Measurements from ENCODE around the gene GALNT2. TPM values are rescaled to one million over a fixed set of nuclear protein-coding genes. Genes with fewer than 3 reads are reported as not detected.

Gene GALNT2
- total RNA-seq, 1 donor from 2014 or later: 129 TPM

DNA sequence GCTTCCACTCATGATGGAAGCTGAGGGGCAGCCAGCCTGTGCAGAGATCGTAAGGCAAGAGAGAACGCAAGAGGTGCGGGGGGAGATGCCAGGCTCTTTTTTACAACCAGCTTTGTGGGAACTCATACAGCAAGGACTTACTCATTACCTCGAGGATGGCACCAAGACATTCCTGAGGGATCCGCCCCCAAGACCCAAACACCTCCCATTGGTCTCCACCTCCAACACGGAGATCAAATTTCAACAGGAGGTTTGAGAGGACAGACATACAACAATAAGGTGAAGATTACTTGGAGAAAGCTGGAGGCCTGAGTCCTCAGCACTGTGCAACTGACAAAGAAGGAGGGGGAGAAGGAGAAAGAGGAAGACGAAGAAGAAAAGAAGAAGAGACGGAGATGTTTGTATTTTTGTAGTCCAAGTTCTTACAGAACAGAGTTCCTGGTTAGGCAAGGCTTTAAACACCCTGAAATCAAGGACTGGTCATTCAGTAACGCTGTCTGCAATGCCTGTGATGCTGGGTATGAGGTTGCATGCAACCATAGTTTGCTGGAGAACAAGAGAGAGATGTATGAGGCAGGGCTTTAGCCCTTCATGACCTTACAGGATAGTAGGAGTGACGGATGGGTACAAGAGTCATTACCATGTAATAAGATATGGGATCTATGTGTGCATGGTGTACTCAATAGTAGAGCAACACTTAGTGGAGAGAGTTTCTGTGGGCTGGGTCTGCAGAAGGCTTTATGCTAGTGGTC, 19.7 kb upstream of the GALNT2 start:
- H3K4me1 ChIP-seq: no peaks in the 10 kb centered on the region
- no peaks in the 10 kb centered on the region for H3K27me3 ChIP-seq
- no peaks in the 10 kb centered on the region for H3K9me3 ChIP-seq
- H3K27ac ChIP-seq: no peak overlapping the region
- no peak overlapping the region for H3K4me3 ChIP-seq
- TF ChIP-seq, protein P1, sequence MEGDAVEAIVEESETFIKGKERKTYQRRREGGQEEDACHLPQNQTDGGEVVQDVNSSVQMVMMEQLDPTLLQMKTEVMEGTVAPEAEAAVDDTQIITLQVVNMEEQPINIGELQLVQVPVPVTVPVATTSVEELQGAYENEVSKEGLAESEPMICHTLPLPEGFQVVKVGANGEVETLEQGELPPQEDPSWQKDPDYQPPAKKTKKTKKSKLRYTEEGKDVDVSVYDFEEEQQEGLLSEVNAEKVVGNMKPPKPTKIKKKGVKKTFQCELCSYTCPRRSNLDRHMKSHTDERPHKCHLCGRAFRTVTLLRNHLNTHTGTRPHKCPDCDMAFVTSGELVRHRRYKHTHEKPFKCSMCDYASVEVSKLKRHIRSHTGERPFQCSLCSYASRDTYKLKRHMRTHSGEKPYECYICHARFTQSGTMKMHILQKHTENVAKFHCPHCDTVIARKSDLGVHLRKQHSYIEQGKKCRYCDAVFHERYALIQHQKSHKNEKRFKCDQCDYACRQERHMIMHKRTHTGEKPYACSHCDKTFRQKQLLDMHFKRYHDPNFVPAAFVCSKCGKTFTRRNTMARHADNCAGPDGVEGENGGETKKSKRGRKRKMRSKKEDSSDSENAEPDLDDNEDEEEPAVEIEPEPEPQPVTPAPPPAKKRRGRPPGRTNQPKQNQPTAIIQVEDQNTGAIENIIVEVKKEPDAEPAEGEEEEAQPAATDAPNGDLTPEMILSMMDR (IDR thresholded peaks at IDR 0.05): no peak
- no peak for DNase-seq (ENCODE audit: low spot score in 2 of 2)
- no peaks in the 10 kb centered on the region for H3K36me3 ChIP-seq
- intact Hi-C loops (cut with DNase I): no loop called here

DNA sequence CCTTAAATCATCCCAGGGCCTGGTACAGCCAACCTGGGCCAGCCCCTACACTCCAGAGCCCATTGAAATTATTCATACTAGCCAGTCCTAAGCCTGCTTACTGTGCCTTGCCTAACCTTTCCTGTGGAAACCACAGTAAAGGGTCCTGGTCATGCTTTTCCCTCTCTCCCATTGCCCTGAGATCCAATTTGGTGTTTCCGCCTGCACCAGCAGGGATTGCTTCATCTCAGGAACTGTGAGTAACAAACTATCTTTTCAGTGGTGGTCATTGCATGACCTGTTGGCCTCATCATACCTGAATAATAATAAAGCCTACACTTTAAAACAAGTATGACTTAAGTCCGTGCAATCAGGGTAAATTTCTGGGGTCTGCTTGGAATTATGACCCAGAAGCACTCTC, 18.7 kb upstream of the GALNT2 start:
- intact Hi-C loops (cut with DNase I): no loop called here
- no peak for DNase-seq (ENCODE audit: low spot score in 2 of 2)
- Histone ChIP-seq H3K4me1 (no peaks in the 10 kb centered on the region), H3K9me3 (no peaks in the 10 kb centered on the region), H3K36me3 (no peaks in the 10 kb centered on the region), H3K4me3 (no peak overlapping the region), H3K27me3 (no peaks in the 10 kb centered on the region), H3K27ac (no peak overlapping the region)
- TF ChIP-seq, protein P1 (IDR thresholded peaks at IDR 0.05): no peak

GRCh38 chr1:230048922-230049321, 18.1 kb upstream of the GALNT2 start:
- no peak for DNase-seq (ENCODE audit: low spot score in 2 of 2)
- intact Hi-C loops (cut with DNase I): no loop called here
- Histone ChIP-seq H3K36me3 (no peaks in the 10 kb centered on the region), H3K27me3 (no peaks in the 10 kb centered on the region), H3K4me3 (no peak overlapping the region), H3K27ac (no peak overlapping the region), H3K9me3 (no peaks in the 10 kb centered on the region), H3K4me1 (no peaks in the 10 kb centered on the region)
- TF ChIP-seq, protein P1 (IDR thresholded peaks at IDR 0.05): no peak

DNA sequence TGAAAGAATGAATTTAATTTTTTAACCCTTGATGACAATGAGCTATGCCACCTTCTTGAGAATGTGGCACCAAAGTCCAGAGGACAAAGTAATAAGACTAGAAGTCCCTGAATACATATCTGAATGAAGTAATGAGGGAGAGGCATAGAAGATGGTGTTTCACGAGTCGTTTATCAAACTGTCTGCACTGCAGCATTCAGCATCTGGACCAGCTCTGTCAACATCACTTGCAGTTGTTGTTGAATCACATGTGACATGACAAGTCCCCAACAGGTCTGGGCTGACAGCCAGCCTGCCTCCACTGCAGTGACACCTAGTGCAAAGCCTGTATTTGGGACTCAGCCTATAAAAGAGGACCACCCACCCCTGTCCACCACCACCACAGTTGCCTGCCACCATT, 17.3 kb upstream of the GALNT2 start:
- intact Hi-C loops (cut with DNase I): no loop called here
- H3K4me1 ChIP-seq: no peaks in the 10 kb centered on the region
- no peak for DNase-seq (ENCODE audit: low spot score in 2 of 2)
- no peaks in the 10 kb centered on the region for H3K9me3 ChIP-seq
- no peaks in the 10 kb centered on the region for H3K36me3 ChIP-seq
- H3K27me3 ChIP-seq: no peaks in the 10 kb centered on the region
- H3K4me3 ChIP-seq: no peak overlapping the region
- TF ChIP-seq, protein P1 (IDR thresholded peaks at IDR 0.05): no peak
- no peak overlapping the region for H3K27ac ChIP-seq

DNA sequence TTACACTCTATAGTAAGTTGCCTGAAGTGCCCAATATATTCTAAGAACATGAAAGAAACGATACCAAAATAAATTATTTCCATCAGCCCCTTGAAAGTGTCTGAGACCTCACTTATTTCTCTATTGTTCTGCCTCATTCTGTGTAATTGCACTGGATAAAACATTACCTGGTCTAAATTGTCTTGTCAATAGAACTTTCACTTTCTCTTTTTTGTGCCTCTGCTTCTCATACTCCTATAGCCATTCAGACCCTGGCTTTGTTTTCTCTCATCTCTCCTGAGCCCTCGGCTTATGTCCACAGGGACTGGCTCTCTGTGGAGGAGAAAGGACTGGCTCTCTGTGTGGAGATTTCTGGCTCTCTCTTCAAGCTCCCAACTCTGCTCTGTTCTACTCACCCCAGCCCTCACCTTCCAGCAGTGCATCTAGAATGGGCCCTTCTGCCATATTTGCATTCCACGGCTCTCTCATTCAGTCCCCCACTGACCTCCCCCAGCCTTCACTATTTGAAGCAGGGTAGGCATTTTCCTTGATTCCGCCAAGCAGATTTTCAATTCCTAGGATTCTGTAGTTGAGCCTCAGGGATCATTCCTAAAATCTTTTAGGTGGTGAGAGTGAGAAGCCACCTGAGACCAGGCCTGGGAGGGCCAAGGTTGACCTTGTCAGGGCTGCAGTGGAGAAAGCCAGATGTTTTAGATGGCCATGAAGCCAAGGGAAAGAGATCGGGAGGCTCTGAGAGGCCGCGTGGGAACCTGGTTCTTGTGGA, 15.9 kb upstream of the GALNT2 start:
- no peaks in the 10 kb centered on the region for H3K9me3 ChIP-seq
- intact Hi-C loops (cut with DNase I): no loop called here
- no peak overlapping the region for H3K27ac ChIP-seq
- TF ChIP-seq, protein P1 (IDR thresholded peaks at IDR 0.05): no peak
- no peaks in the 10 kb centered on the region for H3K36me3 ChIP-seq
- H3K4me1 ChIP-seq: no peaks in the 10 kb centered on the region
- no peaks in the 10 kb centered on the region for H3K27me3 ChIP-seq
- no peak for DNase-seq (ENCODE audit: low spot score in 2 of 2)
- no peak overlapping the region for H3K4me3 ChIP-seq
